Measurements from ENCODE around the gene EXT2. TPM values are rescaled to one million over a fixed set of nuclear protein-coding genes. Genes with fewer than 3 reads are reported as not detected.

EXT2 gene
- total and polyA plus RNA-seq, 2 experiments from 2014 or later = 71.5 to 107 TPM

DNA sequence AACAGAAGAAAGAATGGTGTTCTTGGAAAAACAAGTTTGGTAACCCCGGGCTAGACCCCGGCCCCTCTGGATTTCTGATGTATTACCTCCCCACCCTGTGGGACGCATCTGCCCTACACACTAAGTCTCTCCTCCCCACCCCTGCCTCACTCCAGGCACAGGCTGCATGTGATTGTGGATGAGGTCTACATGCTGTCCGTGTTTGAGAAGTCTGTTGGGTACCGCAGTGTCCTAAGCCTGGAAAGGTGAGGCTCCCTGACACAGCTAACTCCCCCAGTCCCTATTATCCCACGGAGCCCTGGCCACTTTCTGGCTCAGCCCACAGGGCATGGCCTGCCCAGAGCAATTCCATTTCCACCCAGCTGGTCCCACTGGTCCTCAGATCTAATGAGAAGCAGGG lies 16.1 kb upstream of the EXT2 start:
- H3K27ac ChIP-seq = no peak overlapping the region
- no peak overlapping the region for H3K4me3 ChIP-seq
- no peaks in the 10 kb centered on the region for H4K20me1 ChIP-seq (ENCODE audit: insufficient read depth, poor library complexity, severe bottlenecking)
- H3K9me2 ChIP-seq (replicated peaks; ENCODE audit: insufficient read depth) = no peaks in the 10 kb centered on the region
- DNase-seq (ENCODE audit: low spot score) = no peak
- no peak overlapping the region for H2AFZ ChIP-seq
- no peaks in the 10 kb centered on the region for H3K4me1 ChIP-seq (ENCODE audit: insufficient read depth)
- H3K36me3 ChIP-seq (replicated peaks; ENCODE audit: insufficient read depth, low read depth) = no peaks in the 10 kb centered on the region
- WGBS (ENCODE audit: low lambda C conversion rate, missing lambda C conversion rate) = 85% methylated on average over 6 of the region's 6 CpGs
- H3K4me2 ChIP-seq = no peak overlapping the region
- no peaks in the 10 kb centered on the region for H3K27me3 ChIP-seq
- H3K9me3 ChIP-seq (ENCODE audit: low read depth) = no peaks in the 10 kb centered on the region
- TF ChIP-seq CTCF (IDR thresholded peaks at IDR 0.05; ENCODE audit: poor library complexity) = no peak
- H3K79me2 ChIP-seq = no peaks in the 10 kb centered on the region

- H3K27ac ChIP-seq = no peak overlapping the region
- 99% methylated on average over 9 of the region's 9 CpGs for WGBS (ENCODE audit: low lambda C conversion rate, missing lambda C conversion rate)
- no peaks in the 10 kb centered on the region for H3K27me3 ChIP-seq
- no peaks in the 10 kb centered on the region for H3K9me2 ChIP-seq (replicated peaks; ENCODE audit: insufficient read depth)
- DNase-seq (ENCODE audit: low spot score) = no peak
- H3K9me3 ChIP-seq (ENCODE audit: low read depth) = no peaks in the 10 kb centered on the region
- H3K79me2 ChIP-seq = no peaks in the 10 kb centered on the region
- H3K4me3 ChIP-seq = no peak overlapping the region
- H2AFZ ChIP-seq = no peak overlapping the region
- TF ChIP-seq CTCF (IDR thresholded peaks at IDR 0.05; ENCODE audit: poor library complexity) = no peak
- H4K20me1 ChIP-seq (ENCODE audit: insufficient read depth, poor library complexity, severe bottlenecking) = no peaks in the 10 kb centered on the region
- no peaks in the 10 kb centered on the region for H3K36me3 ChIP-seq (replicated peaks; ENCODE audit: insufficient read depth, low read depth)
- H3K4me2 ChIP-seq = no peak overlapping the region
- no peaks in the 10 kb centered on the region for H3K4me1 ChIP-seq (ENCODE audit: insufficient read depth)
Measured at GRCh38 chr11:44080951-44081350, 14.5 kb upstream of the EXT2 start.

- TF ChIP-seq CTCF (IDR thresholded peaks at IDR 0.05; ENCODE audit: poor library complexity) (no peak), EZH2 (IDR thresholded peaks at IDR 0.05; ENCODE audit: borderline replicate concordance) (no peak), EZH2phosphoT487 (IDR thresholded peaks at IDR 0.05; ENCODE audit: low read depth, severe bottlenecking, unreplicated experiment) (no peak)
- H3K79me2 ChIP-seq = no peaks in the 10 kb centered on the region
- H3K9me3 ChIP-seq (ENCODE audit: low read depth) = no peaks in the 10 kb centered on the region
- H3K4me3 ChIP-seq = no peak overlapping the region
- no peaks in the 10 kb centered on the region for H3K9me2 ChIP-seq (replicated peaks; ENCODE audit: insufficient read depth)
- no peaks in the 10 kb centered on the region for H3K27me3 ChIP-seq
- H2AFZ ChIP-seq = no peak overlapping the region
- H3K36me3 ChIP-seq (replicated peaks; ENCODE audit: insufficient read depth, low read depth) = no peaks in the 10 kb centered on the region
- DNase-seq (ENCODE audit: low spot score) = no peak
- no peak overlapping the region for H3K4me2 ChIP-seq
- H4K20me1 ChIP-seq (ENCODE audit: insufficient read depth, poor library complexity, severe bottlenecking) = no peaks in the 10 kb centered on the region
- no peak overlapping the region for H3K27ac ChIP-seq
- WGBS (ENCODE audit: low lambda C conversion rate, missing lambda C conversion rate) = 91% methylated on average over 4 of the region's 4 CpGs
- no peaks in the 10 kb centered on the region for H3K4me1 ChIP-seq (ENCODE audit: insufficient read depth)
Measured at GRCh38 chr11:44082645-44083044, 12.8 kb upstream of the EXT2 start.

DNA sequence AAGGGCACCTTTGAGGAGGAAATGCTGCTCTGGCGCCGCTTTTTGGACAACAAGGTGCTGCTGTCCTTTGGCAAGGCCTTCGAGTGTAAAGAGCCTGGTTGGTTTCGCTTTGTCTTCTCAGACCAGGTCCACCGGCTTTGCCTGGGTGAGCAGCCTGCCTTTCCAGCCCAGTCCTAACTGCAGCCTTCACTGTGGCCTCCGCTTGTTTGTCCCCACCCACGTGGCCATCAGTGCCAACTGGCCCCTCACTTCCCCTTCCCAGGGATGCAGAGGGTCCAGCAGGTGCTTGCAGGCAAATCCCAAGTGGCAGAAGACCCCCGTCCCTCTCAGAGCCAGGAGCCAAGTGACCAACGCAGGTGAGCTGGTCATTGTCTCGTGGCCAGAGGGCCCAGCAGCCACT lies 12.0 kb upstream of the EXT2 start:
- Histone ChIP-seq H3K27me3 (no peaks in the 10 kb centered on the region), H3K4me3 (no peak overlapping the region), H3K4me1 (ENCODE audit: insufficient read depth) (no peaks in the 10 kb centered on the region), H4K20me1 (ENCODE audit: insufficient read depth, poor library complexity, severe bottlenecking) (no peaks in the 10 kb centered on the region), H3K9me2 (replicated peaks; ENCODE audit: insufficient read depth) (no peaks in the 10 kb centered on the region), H3K4me2 (no peak overlapping the region), H3K27ac (no peak overlapping the region), H3K36me3 (replicated peaks; ENCODE audit: insufficient read depth, low read depth) (no peaks in the 10 kb centered on the region), H2AFZ (no peak overlapping the region), H3K9me3 (ENCODE audit: low read depth) (no peaks in the 10 kb centered on the region), H3K79me2 (no peaks in the 10 kb centered on the region)
- DNase-seq (ENCODE audit: low spot score) = no peak
- WGBS (ENCODE audit: low lambda C conversion rate, missing lambda C conversion rate) = 93% methylated on average over 10 of the region's 10 CpGs
- no peak for TF ChIP-seq CTCF (IDR thresholded peaks at IDR 0.05; ENCODE audit: poor library complexity)

Measured in hepatocyte (in vitro differentiated cells).